GM18868 (cell line): ENCODE results near the gene DES.
"Not testable (repeated sequence)": the region's sequence is repeated elsewhere in the genome, so short reads cannot be mapped to it uniquely, and the experiment has no call there.

Source experiments
- ATAC-seq: cut with Tn5 transposase; IDR thresholded peaks from one replicate; pipeline ENCODE4 v1.9.1; 2021; ENCODE audit warnings: mild to moderate bottlenecking, moderate library complexity; ENCODE audit not compliant: unreplicated experiment

The DES gene

GRCh38 chr2:219418155-219419011, at the start of gene DES:
TSS of gene DES (plus strand) at chr2:219418377. CDS start at chr2:219418463, 86 bp downstream.
- ATAC-seq: no peak

- ATAC-seq: no peak
These were observed 49.4 kb upstream of the DES start for GRCh38 chr2:219368690-219369191.

GRCh38 chr2:219369447-219369861, 48.7 kb upstream of the DES start:
- ATAC-seq: no peak

GRCh38 chr2:219378163-219378851, 39.9 kb upstream of the DES start:
- no peak for ATAC-seq

GRCh38 chr2:219380926-219381325, 37.3 kb upstream of the DES start:
- ATAC-seq: no peak

- no peak for ATAC-seq
These were observed 36.7 kb upstream of the DES start for GRCh38 chr2:219381448-219381847.

GRCh38 chr2:219384083-219384713, 34.0 kb upstream of the DES start:
- ATAC-seq: no peak

- ATAC-seq: no peak
These were observed 33.3 kb upstream of the DES start for GRCh38 chr2:219384859-219385258.

- ATAC-seq: no peak
These were observed 32.1 kb upstream of the DES start for GRCh38 chr2:219385958-219386520.

- no peak for ATAC-seq
These were observed 31.5 kb upstream of the DES start for GRCh38 chr2:219386532-219387280.

GRCh38 chr2:219387306-219388120, 30.7 kb upstream of the DES start, which contains the start of gene DNPEP:
TSS of gene DNPEP (minus strand) at chr2:219387912. CDS start at chr2:219387794, 118 bp downstream.
- peak; percentile 62 for ATAC-seq

GRCh38 chr2:219388121-219388906, 29.9 kb upstream of the DES start:
- ATAC-seq: peak; percentile 84

GRCh38 chr2:219388907-219389156, 29.3 kb upstream of the DES start:
- ATAC-seq: no peak

GRCh38 chr2:219392754-219393153, 25.4 kb upstream of the DES start:
- ATAC-seq: no peak

- ATAC-seq: not testable (repeated sequence)
These were observed 23.1 kb upstream of the DES start for GRCh38 chr2:219395056-219395455.

- ATAC-seq: no peak
These were observed 22.6 kb upstream of the DES start for GRCh38 chr2:219395609-219396008.

GRCh38 chr2:219396863-219397457, 21.2 kb upstream of the DES start:
- no peak for ATAC-seq

GRCh38 chr2:219398721-219399363, 19.3 kb upstream of the DES start:
- ATAC-seq: no peak
